ENCODE measurements around the gene PCCA.
"Not testable (repeated sequence)": the region's sequence is repeated elsewhere in the genome, so short reads cannot be mapped to it uniquely, and the experiment has no call there.

The PCCA gene, protein sequence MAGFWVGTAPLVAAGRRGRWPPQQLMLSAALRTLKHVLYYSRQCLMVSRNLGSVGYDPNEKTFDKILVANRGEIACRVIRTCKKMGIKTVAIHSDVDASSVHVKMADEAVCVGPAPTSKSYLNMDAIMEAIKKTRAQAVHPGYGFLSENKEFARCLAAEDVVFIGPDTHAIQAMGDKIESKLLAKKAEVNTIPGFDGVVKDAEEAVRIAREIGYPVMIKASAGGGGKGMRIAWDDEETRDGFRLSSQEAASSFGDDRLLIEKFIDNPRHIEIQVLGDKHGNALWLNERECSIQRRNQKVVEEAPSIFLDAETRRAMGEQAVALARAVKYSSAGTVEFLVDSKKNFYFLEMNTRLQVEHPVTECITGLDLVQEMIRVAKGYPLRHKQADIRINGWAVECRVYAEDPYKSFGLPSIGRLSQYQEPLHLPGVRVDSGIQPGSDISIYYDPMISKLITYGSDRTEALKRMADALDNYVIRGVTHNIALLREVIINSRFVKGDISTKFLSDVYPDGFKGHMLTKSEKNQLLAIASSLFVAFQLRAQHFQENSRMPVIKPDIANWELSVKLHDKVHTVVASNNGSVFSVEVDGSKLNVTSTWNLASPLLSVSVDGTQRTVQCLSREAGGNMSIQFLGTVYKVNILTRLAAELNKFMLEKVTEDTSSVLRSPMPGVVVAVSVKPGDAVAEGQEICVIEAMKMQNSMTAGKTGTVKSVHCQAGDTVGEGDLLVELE

GRCh38 chr13:100088644-100089464 lies at the start of gene PCCA:
PCCA (plus strand) TSS chr13:100089093; CDS start chr13:100089121, 28 bp downstream.
- peak; percentile 78 for DNase-seq

GRCh38 chr13:100039740-100040139 lies 49.2 kb upstream of the PCCA start:
- DNase-seq, result no peak

GRCh38 chr13:100040196-100040595 lies 48.7 kb upstream of the PCCA start:
- no peak for DNase-seq

- DNase-seq, result no peak
Observed at GRCh38 chr13:100044936-100045335, 44.0 kb upstream of the PCCA start.

DNA sequence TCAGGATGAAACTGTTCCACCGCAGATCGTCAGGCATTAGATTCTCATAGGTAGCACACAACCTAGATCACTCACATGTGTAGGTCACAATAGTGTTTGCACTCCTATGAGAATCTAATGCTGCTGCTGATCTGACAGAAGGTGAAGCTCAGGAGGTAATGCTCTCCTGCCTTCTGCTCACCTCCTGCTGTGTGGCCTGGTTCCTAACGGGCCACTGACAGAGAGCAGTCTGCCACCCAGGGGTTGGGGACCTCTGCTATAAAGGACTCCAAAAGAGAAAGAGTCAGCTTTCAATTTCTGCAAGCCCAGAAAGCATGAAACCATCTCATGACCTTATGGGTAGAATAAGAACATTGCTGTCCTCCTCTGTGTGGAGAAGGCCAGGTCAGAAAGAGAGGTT lies 43.5 kb upstream of the PCCA start:
- DNase-seq, result no peak

- no peak for DNase-seq
Observed at GRCh38 chr13:100051070-100051469, 37.8 kb upstream of the PCCA start.

DNA sequence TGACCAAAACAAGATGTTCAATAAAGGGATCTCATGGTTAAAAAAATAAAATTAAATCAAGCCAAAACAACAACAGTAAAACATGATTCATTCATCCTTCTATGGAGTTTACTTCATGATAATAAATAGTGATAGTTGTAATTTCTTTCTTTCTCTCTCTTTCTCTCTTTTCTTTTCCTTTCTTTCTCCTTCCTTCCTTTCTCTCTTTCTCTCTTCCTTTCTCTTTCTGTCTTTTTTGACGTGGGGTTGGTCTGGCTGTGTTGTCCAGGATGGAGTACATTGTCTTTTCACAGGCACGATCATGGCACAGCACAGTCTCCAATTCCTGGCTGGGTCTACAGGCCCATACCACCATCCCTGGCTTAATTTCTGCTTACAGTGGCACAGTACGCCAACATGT lies 29.1 kb upstream of the PCCA start:
- no peak for DNase-seq

DNA sequence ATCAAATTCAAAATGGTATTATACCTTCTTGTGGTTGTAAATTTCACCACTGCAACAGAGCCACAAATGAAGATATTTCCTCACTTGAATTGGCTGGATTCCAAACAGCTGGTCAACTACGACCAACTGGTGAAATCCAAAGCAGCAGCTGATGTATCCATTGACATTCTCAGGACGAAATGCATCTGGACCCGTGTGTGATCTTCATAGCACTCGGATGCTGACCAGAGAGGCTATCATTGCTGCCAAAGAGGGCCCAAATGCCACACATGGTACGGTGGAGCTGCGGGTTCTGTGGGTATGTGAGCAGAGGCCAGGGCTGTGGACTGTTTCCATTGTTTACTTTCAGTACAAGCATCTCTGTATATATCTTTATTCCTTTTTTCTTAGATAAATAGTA lies 25.6 kb upstream of the PCCA start:
- no peak for DNase-seq

- no peak for DNase-seq
Observed at GRCh38 chr13:100063906-100064305, 25.0 kb upstream of the PCCA start.

DNA sequence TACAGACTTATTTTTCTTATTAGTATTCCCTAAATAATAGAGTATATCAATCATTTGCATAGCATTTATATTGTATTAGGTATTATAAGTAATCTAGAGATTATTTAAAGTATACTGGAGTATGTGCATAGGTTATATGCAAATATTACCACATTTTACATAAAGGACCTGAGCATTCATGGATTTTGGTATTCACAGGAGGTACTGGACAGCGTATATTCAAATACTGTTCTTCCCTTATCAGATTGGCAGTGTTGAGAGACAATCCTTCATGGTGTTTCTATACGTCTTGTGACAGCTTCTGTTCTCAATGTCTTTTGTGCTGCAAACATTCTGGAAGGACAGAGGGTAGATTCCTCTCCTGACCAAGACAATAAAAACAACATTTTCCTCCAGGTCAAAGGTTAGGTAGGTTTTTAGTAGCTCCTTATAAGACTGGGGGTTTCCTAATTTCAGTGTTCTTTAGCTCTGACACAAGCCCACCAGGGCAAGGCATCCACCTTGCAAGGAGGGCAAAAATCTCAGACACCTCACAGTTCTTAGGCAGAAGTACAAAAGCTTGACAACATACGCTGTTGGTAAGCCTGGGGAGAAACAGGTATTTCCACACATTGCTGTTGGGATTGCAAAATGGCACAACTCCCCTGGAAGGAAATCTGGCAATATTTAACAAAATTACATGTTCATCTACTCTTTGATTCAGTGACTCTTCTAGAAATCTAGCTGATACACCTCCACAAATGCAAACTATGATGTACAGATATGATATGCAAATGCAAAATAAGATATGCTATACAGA lies 20.6 kb upstream of the PCCA start:
- no peak for DNase-seq

GRCh38 chr13:100069278-100069677 lies 19.6 kb upstream of the PCCA start:
- no peak for DNase-seq

- DNase-seq, result no peak
Observed at GRCh38 chr13:100075700-100076587, 12.9 kb upstream of the PCCA start.

DNA sequence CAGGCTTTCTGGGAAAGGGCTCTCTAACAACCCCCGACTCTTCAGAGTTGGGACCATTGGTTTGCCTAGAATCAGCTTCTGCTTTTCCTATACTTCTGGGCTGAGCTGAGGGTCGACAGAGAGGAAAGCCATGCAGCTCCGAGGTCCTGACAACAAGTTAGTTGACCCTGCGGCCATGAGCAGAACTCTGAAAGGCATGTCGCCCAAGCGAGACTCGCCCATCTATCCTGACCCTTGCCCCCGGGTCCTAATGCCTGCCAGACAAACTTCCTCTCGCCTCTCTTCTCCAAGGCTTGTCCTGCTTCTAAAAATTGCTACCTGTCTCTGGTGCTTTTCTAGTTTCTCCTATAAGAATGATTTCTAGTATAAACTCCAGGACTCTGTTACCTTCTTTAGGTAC lies 9.9 kb upstream of the PCCA start:
- DNase-seq, result not testable (repeated sequence)

- not testable (repeated sequence) for DNase-seq
Observed at GRCh38 chr13:100083401-100083800, 5.5 kb upstream of the PCCA start.

- DNase-seq, result no peak
Observed at GRCh38 chr13:100088273-100088643, 635 bp upstream of the PCCA start.

DNA sequence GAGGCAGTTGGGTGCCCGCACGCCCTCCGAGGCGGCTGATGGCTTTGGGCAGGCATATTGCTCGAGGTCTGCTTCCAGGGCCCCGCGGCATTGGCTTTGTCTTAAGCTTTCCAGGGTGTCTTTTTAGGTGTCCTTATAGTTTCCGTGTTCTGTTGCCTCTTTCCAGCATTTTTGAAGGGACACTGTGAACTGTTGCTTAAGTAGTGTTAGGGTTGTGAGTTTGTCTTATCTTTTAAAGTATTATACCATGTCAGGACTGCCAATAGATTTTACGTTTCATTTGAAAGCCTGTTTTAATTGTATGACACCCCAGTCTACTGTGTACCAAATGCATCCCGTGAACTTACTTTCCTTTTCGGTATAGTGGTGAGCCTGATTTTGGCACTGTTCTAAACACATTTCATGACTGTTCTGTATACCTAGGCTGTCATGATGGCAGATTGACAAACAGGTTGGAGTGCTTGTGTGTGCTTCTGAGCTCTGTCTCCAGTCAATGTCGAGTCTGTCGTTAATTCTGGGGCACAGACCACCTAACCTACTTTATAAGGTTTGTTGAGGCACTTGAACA lies 656 bp downstream of the PCCA start:
- no peak for DNase-seq

DNA sequence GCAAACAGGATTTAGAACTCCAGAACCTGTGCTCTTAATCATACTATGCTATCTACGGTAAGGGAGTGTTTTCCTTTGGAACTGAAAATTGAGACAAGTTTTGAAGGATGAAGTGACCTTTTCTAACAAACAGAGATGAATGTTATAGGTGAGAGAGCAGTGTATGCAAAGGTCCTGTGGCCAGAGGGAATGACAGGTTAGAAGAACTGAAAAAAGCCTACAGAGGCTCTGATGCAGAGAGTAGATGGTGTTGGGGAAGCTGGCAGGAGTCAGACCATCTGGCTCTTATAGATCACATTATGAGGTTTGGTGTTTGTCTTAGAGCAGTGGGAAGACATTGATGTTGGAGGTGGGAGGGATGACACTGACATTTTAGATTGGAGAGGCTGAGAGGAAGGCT lies 2.0 kb downstream of the PCCA start:
- no peak for DNase-seq

DNA sequence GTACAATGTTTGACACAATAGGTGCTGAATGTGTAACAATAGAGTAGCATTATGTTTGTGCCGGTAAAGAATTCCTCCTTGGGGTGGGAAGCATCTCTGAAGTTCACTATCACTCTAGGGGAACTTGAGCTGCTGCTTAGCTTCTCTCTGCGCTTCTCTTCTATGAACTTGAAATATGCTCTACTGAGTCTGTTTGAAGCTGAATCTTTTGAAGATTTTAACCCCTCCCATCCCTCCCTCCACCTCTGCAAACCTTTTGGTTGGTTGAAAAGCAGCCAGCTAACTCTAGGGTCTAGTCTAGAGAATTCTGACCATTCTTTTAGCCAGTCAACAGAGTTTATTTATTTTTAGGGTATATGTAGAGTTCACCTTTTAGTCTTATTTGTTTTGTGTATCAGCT lies 2.5 kb downstream of the PCCA start:
- no peak for DNase-seq

GRCh38 chr13:100092273-100092672 lies 3.4 kb downstream of the PCCA start:
- not testable (repeated sequence) for DNase-seq

DNA sequence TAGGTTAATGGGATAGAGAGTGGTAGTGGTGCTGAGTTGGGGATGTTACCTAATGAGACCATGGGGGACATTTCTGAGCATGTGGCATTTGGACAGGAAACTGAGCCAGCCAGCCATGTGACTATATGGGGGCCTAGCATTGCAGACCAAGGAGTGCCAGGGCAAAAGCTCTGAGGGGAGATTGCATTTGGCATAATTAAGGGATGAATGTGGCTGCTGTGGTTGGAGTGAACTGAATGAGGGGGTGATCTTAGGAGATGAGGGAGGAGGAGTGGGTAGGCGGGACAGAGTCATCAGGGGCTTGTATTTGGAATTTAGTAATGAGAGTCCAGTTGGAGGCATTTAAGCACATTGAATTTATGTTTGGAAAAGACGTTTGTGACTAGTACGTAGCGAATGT lies 6.6 kb downstream of the PCCA start:
- no peak for DNase-seq

DNA sequence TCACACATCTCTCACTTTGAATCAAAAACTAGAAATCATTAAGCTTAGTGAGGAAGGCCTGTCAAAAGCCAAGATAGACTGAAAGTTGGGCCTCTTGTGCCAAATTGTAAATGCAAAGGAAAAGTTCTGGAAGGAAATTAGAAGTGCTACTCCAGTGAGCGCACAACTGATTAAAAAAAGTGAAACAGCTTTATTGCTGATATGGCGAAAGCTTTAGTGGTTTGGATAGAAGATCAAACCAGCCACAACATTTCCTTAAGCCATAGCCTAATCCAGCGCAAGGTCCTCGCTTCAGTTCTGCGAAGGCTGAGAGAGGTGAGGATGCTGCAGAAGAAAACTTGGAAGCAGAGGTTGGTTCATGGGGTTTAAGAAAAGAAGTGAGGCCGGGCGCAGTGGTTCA lies 7.6 kb downstream of the PCCA start:
- no peak for DNase-seq

Measured in amniotic stem cell (primary cell).